ENCODE measurements around the gene GLUL.

The GLUL gene

DNA sequence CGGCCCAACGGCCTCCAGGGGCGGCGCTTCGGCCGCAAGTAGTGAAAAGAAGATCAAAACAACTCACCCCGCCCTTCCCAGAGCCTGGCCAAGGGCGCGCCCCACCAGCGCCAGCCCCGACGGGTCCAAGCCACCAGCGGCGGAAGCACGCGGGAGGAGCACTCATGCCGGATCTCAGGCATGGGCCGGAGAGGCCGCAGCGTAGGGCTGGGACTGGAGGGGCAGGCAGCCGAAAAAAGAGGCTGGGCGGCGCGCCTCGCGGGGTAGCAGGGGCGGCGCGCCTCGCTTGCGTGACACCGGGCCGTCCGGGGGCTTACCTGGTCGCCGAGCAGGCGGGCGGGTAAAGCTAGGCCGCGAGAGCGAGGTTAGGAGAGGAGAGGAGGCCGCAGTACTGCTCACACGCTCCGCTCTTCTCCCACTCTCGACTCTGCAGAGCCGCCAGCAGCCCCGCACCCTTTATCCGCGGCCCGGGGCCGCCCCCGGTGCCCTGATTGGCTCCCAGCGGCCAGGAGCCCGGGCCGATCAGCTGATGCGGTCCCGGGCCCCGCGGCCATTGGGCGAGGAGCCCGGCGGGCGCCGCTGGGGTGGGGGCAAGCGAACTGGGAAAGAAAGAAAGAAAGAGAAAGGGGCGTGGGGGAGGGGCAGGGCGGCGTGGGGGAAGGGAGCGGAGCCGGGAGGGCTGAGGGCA, at the start of gene GLUL:
Gene GLUL (minus strand): TSS at position 429 of the 688 bp plus-strand sequence. CDS start 3,053 bp downstream, outside the sequence.
- DNase-seq (ENCODE audit: low spot score), result peak; percentile 100

DNA sequence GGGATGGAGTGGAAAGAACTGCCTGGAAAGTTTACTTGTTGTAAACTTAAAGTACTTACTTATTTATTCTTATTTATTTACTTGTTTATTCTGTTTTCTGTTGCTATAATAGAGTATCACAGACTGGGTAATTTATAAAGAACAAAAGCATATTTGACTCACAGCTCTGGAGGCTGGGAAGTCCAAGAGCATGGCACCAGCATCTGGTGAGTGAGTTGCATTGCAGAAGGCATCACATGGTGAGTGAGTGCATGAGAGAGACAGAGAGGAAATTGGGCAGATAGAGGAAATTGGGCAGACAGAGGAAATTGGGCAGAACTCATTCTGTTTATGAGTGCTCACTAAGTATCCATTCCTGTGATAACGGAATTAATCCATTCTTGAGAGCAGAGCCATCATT, 46.7 kb upstream of the GLUL start:
- DNase-seq (ENCODE audit: low spot score), result no peak

- no peak for DNase-seq (ENCODE audit: low spot score)
These were observed 42.0 kb upstream of the GLUL start for GRCh38 chr1:182433580-182433979.

GRCh38 chr1:182431278-182431677, 39.7 kb upstream of the GLUL start:
- no peak for DNase-seq (ENCODE audit: low spot score)

GRCh38 chr1:182430263-182431068, 38.9 kb upstream of the GLUL start:
- DNase-seq (ENCODE audit: low spot score), result no peak

DNA sequence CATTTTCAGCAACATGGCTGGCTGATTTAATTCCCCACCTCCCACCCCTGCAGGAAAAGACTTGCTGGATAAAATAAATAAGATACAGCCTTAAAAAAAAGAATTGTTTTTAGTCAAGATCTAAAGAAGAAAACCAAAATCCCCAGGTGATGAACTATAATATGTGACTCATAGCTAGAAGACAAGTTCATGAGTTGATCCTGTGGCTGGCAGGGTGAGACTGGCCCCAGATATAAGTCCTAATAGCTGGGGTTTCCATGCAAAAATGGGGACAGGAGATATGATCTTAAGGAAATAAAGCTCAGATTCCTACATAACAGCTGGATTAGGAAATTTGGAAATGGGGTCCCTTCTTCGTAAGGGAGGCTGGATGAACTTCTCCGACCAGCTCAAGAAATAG, 36.5 kb upstream of the GLUL start:
- DNase-seq (ENCODE audit: low spot score), result no peak

DNA sequence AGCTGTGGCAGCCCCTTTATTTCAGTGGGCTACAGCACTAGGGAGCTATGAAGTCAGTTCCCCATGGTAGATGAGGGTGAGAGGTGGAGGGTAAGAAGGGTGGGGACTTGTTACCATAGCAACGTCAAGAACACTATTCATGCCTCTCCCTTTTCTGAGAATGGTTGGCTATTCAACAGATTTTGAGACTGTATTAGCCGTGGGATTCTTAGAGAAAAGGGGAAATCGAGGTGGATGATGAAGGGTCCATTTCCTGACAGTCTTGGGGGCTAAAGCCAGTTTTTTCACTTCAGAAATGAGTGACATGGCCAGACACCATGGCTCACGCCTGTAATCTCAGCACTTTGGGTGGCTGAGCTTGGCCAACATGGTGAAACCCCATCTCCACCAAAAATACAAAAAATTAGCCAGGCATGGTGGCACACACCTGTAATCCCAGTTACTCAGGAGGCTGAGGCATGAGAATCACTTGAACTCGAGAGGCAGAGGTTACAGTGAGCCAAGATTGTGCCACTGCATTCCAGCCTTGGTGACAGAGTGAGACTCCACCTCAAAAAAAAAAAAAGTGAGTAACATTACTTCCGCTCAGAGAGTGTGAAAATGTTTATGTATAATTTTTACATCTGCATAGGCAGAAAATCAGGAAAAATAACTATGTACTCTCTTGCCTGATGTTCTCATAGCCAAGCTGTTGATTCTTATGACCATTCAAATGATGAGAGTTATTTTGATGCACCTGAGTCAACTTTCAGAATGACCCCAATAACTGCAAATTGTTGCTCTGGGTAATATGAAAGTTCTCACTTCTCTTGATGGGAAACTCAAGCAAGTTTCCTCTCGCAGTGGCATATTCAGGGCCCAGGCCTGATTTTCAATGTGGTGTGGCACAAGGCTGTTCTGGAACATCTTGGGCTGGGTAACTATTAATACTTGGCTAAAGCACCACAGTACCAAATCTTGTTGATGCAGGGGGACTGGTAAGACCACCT, 35.1 kb upstream of the GLUL start:
- no peak for DNase-seq (ENCODE audit: low spot score)

DNA sequence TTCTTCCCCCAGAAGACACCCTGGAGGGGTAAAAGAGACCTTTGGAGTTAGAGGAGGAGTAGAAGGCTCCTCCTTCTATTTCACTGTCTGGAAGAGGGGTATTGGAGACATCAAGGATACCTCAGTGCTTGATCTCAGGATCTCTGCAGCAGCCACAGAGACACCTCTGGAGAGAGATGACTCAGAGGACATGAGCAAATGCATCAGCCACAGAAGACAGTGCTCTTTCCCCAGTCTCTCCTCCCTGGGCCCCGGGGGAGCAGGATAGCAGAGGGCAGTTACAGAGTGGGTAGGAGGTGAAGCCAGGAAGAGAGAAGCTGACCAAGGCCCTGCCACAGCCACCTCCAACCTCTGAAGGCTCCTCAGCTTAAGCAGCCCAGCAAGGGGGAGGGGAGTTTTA, 24.2 kb upstream of the GLUL start:
- DNase-seq (ENCODE audit: low spot score), result no peak

DNA sequence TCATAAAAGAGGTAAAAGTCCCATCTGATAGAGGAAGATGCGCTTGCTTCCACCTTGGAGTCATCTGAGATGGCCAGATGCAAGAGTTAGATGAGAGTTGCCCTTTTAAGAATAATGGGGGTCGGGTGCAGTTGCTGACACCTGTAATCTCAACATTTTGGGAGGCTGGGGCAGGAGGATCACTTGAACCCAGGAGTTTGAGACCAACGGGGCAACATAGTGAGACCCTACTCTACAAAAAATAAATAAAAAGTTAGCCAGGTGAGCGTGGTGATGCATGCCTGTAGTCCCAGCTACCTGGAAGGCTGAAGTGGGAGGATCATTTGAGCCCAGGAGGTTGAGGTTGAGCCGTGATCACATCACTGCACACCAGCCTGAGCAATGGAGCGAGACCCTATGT, 22.4 kb upstream of the GLUL start:
- no peak for DNase-seq (ENCODE audit: low spot score)

DNA sequence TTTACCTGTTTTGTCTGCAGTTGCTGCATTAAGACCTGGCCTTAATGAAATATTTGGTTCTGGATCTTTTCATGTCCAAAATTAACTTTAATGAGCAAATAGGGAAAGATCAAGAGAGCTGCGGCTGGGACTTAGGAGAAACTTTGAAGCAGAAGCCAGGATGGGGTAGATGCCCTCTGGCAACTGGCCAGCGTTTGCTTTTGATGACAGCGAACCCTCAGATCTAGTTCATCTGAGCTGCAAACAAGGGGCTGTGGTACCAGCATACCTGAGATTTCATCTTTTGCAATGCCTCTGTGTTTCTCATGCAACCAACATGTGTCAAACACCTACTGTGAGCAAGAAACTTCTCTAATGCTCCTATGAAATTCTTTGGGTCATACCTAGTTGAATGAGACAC, 21.9 kb upstream of the GLUL start:
- DNase-seq (ENCODE audit: low spot score), result no peak

GRCh38 chr1:182410620-182411273, 19.2 kb upstream of the GLUL start:
- DNase-seq (ENCODE audit: low spot score), result no peak

- no peak for DNase-seq (ENCODE audit: low spot score)
These were observed 18.5 kb upstream of the GLUL start for GRCh38 chr1:182410138-182410537.

DNA sequence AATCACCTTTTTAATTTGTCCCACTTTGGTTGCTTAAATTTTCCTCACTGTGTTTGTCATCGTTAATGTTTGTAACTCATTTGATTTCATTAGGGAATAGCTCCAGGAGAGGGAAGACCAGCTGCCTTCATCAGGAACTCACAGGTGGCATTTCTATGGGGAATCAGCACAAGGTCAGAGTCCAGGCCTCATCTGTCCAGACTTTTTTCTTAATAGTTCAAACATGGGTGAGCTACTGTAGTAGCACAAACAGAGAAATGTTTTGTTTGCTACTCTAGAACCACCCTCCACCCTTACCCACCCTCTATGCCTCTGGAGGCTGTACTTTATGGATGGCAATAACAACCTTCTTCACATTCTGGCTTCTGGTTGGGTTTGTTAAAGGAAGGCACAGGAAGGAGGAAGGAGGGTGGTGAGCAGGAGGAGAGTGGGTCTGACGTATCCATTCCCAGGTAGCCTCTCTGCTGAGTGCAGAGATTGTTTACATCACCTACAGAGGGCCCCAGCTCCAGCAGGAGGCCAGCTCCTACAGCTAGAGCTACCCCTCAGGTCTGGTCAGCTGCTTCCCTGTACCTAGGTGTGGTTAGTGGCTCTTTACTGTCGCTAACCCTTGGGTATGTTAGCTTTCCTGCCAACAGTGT, 17.0 kb upstream of the GLUL start:
- DNase-seq (ENCODE audit: low spot score), result no peak

DNA sequence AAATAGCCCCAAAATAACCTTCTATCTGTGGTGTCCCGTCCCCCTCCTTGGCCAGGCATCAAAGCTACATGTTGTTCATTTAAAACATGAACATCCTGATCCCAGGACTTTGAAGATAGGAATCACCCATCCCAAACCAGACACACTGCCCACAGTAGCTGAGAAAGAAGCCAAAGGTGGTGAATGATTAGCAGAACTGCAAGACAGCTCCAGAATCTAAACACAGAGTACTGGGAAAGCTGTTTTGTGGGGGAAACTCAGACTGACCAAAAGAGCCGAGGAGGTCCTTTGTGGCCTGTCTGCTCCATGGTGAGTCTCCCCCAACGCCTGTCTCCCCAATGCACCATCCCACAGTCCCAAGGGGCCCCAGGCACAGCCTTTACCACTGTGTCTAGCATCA, 16.1 kb upstream of the GLUL start:
- DNase-seq (ENCODE audit: low spot score), result no peak

DNA sequence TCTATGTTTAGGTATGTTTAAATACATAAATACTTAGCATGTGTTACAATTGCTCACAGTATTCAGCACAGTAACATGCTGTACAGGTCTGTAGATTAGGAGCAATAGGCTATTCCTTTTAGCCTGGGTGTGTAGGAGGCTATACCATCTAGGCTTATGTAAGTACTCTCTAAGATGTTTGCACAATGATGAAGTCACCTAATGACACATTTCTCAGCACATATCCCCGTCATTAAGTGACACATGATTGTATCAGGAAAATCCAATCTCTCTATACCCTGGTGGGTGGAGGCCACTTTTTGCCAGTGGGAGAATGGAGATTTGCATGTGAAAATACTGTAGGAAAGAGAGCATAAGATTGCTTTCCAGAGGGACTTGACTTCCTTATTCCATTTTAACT, 14.4 kb upstream of the GLUL start:
- DNase-seq (ENCODE audit: low spot score), result no peak

- DNase-seq (ENCODE audit: low spot score), result no peak
These were observed 14.0 kb upstream of the GLUL start for GRCh38 chr1:182405578-182405977.

DNA sequence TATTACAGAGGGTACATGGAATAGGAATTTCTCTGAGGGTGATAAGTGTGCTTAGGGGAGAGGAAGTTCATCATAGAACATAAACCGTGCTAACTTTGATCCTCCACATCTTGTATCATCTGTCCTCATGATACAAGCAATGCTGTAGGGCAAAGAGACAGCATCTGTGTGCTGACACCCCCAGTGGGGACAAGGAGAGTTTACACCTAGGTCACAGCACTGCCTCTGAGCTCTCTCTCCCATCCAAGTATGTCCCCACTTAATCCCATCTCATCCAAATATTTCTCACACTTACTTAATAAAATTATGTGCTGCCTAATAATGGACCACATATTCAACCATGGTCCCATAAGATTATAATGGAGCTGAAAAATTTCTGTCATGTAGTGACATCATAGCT, 13.2 kb upstream of the GLUL start:
- DNase-seq (ENCODE audit: low spot score), result no peak

DNA sequence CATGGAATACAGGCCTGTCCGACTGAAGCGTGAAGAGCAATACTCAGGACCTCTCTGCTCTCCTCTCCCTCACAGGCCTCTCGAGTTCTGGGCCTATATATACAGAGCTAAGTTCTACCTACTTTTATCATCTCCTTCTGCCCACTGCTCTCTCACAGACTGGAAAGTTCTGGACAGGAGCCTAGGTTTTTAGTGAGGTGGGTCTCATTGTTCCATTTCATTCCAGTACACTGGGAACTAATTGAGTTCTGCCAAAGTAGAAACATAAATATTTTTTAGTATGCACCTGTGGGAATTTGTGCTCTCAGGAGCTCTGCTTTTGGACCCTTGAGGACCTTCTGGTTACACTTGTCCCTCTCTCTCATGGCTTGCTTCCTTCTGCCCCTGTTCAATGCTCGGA, 9.0 kb upstream of the GLUL start, which contains the start of gene TEDDM1:
Gene TEDDM1 (minus strand): TSS at position 101 of the 400 bp plus-strand sequence. CDS start 182 bp downstream, outside the sequence.
- no peak for DNase-seq (ENCODE audit: low spot score)

- DNase-seq (ENCODE audit: low spot score), result no peak
These were observed 6.2 kb upstream of the GLUL start for GRCh38 chr1:182397653-182398393.

DNA sequence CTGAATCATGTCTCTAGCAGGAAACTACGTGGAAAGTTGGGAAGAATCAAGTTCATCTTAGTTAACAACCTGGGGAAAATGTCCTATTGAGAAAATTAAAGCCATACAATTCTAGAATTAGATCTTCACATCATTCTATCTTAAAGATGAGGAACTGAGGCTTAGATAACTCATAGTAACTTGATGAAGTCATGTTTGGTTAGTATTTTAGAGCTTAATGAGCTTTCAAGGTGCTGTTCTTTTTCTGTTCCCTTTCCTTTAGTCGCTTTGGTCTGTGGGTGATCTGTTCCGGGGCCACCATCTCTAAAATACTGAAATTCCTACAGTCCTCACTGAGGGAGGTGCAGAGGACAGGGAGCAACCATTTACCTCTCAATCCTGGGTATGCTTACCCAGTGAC, 4.3 kb upstream of the GLUL start:
- no peak for DNase-seq (ENCODE audit: low spot score)

Measured in D341Med (cell line).